Coronary artery (tissue), 2 donors: ENCODE data around the gene DUSP22.

ENCODE experiments used
- DNase-seq: peaks from one replicate; pipeline ENCODE4 v3.0.0-alpha.2; 2017; ENCODE audit warnings: low spot score
- H3K27ac ChIP-seq, 2 donors: fragments of 200-600 bp; sonication (generic); one replicate each; pipeline ENCODE4 v1.5.1; 2016 to 2019
- H3K4me3 ChIP-seq: fragments of 200-600 bp; sonication (generic); 2 replicates; pipeline ENCODE4 v1.5.1; 2016; ENCODE audit warnings: mild to moderate bottlenecking, moderate library complexity
- TF ChIP-seq, protein P1 (sequence below): fragments of 200-600 bp; sonication (generic); IDR thresholded peaks from one replicate; pipeline ENCODE4 v1.5.1; 2019; ENCODE audit warnings: antibody characterized with exemption

The DUSP22 gene

DNA sequence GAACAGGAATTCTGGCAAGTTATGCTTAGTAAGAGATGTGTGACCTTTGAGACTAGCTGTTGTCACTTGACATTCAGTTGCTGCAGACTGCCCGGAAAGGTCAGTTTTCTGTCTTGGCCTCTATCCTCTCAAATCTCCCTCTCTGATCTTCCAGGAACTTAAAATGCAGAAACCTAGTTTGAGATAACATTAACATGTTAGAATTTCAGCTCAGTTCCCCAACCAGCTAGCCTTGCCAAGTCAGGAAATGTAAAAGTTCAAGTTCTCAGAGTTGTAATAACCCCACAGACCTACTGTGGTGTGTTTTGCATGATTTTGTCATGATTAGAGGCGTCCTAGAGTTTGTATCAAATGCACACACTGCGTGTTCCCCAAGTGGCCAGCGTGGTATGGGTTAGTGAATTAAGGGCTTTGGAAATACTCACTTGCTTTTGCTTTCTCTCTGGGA is 46.6 kb downstream of the DUSP22 start:
- H3K27ac ChIP-seq = no peak overlapping the region
- DNase-seq = no peak
- no peak overlapping the region for H3K4me3 ChIP-seq
- TF ChIP-seq, protein P1, sequence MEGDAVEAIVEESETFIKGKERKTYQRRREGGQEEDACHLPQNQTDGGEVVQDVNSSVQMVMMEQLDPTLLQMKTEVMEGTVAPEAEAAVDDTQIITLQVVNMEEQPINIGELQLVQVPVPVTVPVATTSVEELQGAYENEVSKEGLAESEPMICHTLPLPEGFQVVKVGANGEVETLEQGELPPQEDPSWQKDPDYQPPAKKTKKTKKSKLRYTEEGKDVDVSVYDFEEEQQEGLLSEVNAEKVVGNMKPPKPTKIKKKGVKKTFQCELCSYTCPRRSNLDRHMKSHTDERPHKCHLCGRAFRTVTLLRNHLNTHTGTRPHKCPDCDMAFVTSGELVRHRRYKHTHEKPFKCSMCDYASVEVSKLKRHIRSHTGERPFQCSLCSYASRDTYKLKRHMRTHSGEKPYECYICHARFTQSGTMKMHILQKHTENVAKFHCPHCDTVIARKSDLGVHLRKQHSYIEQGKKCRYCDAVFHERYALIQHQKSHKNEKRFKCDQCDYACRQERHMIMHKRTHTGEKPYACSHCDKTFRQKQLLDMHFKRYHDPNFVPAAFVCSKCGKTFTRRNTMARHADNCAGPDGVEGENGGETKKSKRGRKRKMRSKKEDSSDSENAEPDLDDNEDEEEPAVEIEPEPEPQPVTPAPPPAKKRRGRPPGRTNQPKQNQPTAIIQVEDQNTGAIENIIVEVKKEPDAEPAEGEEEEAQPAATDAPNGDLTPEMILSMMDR = no peak

DNA sequence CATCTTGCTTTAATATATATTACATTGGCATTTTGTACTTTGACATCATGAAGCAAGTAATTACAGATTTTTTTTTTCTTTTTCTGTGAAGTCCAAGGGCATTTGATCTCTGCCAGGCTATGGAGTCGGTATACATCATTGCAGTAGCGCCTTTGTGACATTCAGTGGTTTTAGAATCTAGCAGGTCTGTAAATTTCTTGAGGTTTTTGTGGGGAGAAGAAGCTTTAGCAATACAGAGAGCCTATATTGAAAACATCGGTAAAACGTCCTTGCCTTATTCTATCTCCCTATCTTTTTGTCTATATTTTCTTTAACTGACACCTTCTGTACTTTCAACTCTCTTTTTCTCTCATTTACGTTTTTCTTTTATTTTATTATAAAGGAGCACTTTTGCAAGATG is 47.2 kb downstream of the DUSP22 start:
- Histone ChIP-seq H3K27ac (no peak overlapping the region), H3K4me3 (no peak overlapping the region)
- DNase-seq = no peak
- TF ChIP-seq, protein P1 = no peak

DNA sequence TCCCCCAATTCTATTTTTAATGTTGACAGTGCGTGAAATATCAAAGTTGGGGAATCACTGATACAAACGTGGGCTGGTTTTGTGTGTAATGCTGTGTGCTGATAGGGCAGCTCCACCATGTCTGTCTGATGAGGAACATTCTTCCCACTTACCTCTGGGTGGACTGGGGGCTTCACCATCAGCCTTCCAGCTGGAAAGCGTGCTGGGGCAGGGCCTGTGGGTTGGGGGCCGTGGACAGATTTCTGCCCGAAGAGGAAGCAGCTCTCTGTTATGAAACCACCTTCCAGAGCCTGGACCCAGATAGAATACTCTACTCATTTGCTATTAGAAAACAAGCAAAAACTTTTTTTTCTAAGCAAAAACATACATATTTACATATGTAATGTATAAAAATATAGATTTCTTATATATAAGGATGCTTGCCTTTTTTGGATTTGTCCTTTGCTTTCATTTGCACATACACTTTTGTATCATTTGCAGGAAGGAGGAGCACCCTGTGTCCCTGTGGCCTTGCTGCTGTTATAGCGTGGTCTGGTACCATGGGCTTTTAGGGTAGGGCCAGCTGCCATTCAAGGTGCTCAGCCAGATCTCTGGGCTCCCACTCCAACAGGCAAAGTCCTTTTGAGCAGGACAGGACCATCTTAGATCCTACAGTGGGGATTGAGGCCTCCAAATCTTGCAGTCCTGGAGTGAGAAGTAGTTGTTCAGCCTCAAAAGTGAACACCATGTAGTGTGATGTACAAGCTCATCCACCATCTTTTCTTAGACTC is 48.1 kb downstream of the DUSP22 start:
- TF ChIP-seq, protein P1 = no peak
- Histone ChIP-seq H3K27ac (no peak overlapping the region), H3K4me3 (no peak overlapping the region)
- DNase-seq = no peak

DNA sequence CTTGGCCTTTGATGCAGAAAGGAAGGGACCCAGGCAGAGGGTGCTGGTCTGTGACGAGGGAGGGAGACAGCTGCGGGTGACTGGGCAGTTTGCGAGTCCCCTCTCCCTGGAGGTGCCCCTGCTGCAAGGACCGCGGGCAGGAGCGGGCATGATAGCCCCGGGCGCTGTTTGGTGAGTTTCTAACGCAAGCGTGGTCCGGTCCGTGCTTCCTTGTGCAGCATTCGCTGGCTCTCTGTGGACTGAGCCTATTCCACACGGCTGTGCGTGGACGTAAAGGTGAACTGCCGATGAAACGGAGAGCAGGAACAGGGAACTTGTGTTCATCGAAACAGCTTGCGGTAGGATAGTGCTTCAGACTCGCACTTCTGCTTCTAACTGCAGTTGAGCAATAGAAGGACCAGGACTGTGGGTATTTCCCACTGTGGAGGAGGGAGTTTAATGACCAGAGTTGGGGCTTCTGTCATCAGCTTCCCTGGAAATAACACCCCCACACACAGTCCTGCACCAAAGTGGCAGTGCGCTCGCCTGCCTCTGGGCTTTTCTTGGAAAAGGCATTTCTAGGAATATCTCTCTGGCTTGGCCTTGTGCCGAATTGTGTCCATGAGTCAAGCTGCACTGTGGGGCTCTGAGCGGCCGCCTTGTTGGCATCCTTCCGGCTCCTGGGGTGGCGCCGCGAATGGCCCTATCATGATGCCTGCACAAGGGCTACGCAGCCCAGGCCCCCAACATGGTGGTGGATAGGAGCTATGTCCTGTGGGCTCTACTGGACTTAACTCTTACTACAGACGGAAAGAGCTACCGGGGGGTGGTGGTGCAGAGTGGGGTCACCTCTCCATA is 48.9 kb downstream of the DUSP22 start:
- DNase-seq = no peak
- Histone ChIP-seq H3K27ac (no peak overlapping the region), H3K4me3 (no peak overlapping the region)
- TF ChIP-seq, protein P1 = no peak

DNA sequence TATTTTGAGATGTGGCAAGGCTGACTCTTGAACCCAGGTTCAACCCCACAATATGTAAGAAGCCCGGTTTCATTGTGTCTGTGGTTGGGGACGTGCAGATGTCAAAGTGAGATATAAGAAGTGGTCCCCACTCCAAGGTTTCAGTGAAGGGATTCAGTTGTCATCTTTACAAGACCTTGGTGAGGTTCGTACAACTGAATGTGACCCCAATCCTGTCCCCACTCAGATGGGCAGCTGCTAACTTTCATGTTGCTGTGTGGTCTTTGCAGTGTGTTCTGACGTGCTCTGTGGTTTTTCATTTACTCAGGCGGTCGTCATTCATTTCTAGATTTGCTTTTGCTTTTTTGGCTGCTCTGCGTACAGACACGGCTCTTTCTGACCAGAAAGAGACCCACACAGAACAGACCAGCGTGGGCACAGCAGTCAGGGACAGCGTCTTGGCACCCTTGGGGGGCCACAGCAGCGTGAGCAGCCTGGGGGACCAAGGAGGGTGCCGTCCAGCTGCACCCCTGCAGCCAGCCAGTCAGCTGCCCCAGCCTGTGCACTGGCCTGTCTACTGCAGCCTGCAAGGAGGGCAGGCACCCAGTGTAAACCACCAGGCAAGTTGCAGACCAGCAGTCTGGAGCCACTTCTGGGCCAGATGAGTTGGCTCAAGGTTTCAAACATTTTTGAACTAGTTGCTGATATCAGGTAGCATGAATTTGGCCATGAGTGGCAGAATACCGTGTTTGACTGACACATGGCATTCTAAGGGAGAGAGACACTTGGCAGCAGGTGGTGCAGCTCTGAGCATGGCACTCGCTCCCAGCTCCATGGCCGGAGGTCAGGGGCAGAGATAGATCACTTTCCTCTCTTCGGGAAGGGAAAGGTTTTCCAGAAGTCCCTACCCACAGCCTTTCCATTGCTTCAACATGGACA is 49.9 kb downstream of the DUSP22 start:
- TF ChIP-seq, protein P1 = no peak
- H3K4me3 ChIP-seq = no peak overlapping the region
- DNase-seq = no peak
- no peak overlapping the region for H3K27ac ChIP-seq

DNA sequence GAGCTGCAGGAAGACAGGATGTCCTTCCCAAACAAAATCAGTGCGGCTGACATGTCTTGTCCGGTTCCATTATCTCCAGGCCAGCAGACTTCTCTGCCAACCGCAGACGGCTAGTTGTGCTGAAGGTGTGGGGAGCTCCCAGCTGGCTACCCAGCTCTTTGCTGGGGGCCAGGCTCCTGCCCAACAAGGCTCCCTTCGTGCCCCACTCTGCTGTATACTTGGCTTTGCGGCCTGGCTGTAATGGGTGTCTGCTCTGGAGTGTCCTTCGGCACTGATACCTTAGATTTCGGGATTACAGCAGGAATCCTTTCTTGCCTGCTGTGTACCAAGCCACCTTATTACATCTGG is 50.5 kb downstream of the DUSP22 start:
- Histone ChIP-seq H3K27ac (no peak overlapping the region), H3K4me3 (no peak overlapping the region)
- DNase-seq = no peak
- TF ChIP-seq, protein P1 = no peak
